Eye (tissue), 1 donor: ENCODE measurements around the gene DGLUCY.
"Not testable (repeated sequence)": the region's sequence is repeated elsewhere in the genome, so short reads cannot be mapped to it uniquely, and the experiment has no call there.

Experiments used
- DNase-seq: peaks from one replicate; pipeline ENCODE4 v3.0.0-alpha.2; 2015

DGLUCY gene

GRCh38 chr14:91215381-91215780, 101.5 kb downstream of the DGLUCY start:
- DNase-seq = no peak

- no peak for DNase-seq
These were observed 102.9 kb downstream of the DGLUCY start for GRCh38 chr14:91216731-91217226.

GRCh38 chr14:91218014-91218413, 104.1 kb downstream of the DGLUCY start:
- DNase-seq = no peak

DNA sequence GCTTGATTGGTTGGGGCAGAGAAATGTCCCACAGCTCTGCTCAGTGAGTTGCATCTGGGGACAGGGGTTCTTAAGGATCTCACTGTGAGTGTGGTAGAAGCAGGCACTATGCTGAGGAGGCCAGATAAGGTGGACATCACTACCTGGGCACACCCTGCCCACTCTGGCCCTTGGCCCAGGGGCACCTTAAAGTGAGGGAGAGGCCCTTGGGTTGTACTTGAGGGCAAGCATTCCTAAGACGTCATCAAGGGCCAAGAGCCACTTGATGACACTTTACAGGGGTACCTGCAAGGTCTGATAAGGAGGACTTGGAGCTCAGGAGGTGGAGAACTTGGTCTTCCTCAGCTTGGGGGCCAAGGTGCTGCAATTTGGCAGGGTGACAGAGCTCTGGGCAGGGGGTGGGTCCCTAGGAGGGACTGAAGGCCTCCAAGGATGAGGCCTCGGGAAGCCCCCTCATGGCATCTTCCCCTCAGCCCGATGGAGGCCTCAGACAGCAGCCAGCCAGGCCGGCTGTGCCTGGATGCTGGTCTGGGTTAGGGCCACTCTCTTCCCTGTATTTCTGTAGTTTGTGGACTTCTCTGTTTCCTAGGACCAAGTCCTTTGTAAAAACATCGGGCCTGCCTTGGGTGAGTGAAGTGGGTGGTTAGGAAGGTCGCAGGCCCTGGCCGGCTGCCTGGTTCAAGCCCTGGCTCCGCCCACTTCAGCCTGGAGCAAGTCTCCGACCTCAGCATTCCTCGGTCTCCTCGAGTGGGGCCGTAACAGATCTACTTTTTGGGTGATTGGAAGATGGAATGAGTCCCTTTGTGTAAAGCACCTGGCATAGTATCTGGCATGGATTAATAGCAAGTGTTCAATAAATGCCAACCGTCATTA, 105.9 kb downstream of the DGLUCY start:
- no peak for DNase-seq

GRCh38 chr14:91220581-91221000, 106.7 kb downstream of the DGLUCY start:
- no peak for DNase-seq

- no peak for DNase-seq
These were observed 107.4 kb downstream of the DGLUCY start for GRCh38 chr14:91221270-91221669.

GRCh38 chr14:91223028-91223783, 109.3 kb downstream of the DGLUCY start:
- no peak for DNase-seq

- DNase-seq = no peak
These were observed 111.2 kb downstream of the DGLUCY start for GRCh38 chr14:91225025-91225424.

GRCh38 chr14:91226360-91226759, 112.5 kb downstream of the DGLUCY start:
- DNase-seq = not testable (repeated sequence)

GRCh38 chr14:91227183-91227628, 113.3 kb downstream of the DGLUCY start:
- no peak for DNase-seq

DNA sequence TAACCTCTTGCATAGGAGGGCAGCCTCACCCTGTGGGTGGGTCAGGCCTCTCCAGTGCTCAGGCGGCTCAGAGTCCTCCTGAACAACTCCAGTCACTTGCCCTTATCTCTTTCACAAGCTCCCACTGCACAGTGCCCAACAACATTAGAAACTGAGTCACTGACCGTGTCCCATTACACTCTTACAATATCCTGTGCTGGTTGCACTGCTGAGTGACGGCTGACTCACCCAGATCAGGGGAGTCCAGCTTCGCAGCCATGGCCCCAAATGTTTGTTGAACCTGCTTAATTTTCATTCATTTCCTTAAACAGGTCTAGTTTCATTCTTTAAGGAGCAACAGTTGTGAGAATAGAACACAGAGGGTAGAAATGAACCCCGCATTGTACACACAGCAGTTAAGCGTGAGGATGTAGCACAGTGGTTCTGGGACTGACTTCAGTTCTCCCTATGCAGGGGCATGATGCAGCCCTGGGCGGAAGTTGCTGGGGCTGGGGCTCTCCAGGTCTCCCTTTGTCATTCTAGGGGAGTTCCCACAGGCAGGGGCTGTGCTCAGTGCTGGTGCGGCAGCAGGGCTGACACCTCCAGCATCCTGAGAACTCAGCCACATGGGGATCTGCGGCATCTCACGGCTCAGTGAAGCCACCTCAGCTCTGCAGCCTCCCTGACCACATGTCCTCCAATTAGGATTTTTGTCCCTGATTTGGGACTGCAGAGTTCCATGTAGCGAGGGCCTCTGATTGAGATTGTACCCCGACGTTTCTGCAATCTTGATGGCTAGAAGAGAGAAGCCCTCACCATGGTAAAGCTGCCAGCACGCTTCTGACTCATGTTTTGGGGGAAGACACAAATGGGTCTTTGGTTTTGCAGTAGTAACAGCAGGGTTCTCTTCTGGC, 114.5 kb downstream of the DGLUCY start:
- peak; percentile 14 for DNase-seq

- DNase-seq = no peak
These were observed 115.1 kb downstream of the DGLUCY start for GRCh38 chr14:91229005-91229382.

DNA sequence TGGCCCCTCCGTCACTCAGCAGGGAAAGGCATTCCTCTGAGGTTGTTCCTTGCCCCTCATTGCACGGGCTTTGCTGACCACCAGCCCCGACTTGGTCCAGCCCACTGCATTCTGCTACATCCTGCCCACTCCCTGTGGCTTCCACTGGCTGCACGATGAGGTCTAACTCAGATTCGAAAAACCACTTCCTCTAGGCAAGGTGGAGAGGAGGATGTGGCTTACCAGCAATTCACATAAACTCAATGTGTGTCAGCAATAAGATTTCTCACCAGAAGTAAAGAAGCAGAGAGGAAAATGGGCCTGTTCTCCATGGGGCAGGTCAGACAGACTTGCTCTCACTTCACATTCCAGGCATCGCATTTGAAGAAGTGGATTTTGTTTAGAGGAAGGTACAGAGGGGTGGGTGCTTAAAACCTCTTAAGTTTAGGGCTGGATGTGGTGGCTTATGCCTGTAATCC, 115.9 kb downstream of the DGLUCY start:
- no peak for DNase-seq

GRCh38 chr14:91230397-91231035, 116.6 kb downstream of the DGLUCY start:
- no peak for DNase-seq

DNA sequence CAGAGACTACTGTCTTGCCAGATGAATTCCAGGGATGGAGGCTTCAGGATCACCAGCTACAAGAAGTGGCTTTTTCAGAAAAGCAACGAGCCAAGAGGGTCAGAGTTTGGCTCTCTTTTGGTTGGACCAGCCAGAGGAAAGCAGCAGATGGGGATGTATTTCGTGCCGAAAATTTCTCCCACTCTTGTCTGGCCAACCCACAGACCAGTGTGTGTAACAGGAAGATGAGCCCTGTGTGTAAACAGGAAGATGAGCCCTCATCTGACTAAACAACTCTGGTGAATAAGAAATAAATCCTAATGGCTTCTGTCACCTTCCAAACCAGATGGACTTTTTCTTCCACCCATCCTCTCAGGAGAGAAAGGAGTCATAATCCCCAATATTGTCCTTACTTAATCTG, 117.6 kb downstream of the DGLUCY start:
- no peak for DNase-seq

DNA sequence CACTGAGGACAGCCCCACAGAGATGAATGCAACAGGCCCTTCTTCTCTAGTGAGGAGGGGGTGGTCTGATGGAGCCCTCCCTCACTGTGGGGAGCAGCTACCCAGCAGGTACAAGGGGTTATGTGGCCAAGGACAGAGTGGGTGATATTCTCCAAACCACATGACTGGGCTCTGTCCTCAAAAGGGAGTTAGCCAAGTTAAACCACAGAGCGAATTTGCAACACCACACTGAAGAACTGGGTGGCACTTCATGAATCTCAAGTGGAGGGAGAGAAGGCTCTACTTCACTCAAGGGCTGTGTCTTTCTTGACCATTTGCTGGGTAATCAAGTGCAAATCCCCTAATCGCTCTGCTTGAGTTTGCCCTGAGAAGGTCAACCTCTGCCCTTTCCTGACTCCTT, 118.2 kb downstream of the DGLUCY start:
- DNase-seq = no peak

DNA sequence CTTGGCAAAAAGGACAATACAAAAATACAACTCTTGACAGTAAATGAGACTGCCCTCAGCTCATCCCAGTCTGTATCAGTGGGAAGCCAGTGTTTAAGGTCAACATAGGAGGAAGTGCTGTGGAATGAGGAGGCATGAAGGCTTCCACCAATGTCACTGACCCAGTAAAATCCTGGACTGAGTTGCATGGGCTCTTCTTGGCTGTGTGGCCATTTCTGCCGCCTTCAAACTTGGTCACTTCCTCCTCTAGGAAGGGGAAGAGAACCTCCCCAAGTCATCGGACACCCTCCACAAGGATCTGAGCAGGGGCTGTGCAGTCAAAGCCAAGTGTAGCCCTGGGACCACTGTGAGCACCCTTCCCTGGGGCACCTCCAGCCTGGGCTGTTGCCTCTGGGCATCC, 118.7 kb downstream of the DGLUCY start:
- DNase-seq = no peak

DNA sequence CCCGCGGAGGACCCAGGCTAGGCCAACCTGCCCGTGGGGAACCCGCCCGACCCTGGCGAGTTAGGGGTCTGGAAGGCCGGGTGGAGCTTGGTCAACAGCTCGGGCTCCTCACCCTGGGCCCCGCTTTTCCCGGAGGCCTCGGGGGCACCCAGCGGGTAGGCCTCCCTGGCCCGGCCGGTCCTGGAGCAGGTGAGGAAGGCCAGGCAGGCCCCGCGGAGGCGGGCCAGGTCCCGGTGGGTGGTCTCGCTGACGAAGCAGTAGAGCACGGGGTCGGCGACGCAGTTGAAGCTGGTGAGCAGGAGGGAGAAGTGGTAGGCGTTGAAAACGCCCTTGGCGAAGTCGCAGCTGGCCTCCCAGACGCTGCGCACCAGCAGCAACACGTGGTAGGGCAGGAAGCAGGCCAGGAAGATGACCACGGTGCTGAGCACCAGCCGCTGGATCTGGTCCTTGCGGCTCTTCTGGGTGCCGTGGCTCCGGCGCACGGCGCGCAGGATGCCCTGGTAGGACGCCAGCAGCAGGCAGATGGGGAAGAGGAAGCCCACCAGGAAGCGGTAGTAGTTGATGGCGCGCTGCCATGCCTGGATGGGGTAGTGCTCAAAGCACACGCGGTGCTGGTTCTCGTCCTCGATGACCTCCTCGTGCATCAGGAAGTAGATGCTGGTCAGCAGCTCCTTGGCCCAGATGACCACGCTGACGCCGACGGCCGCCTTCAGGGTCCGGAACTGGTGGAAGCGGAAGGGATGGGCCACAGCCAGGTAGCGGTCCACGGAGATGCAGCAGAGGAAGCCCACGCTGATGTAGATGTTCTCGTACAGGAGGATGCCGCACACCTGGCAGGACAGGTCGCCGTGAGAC, 120.3 kb downstream of the DGLUCY start:
- DNase-seq = no peak

GRCh38 chr14:91234791-91235114, 120.9 kb downstream of the DGLUCY start:
- no peak for DNase-seq

GRCh38 chr14:91235841-91236240, 122.0 kb downstream of the DGLUCY start:
- DNase-seq = no peak

- no peak for DNase-seq
These were observed 123.3 kb downstream of the DGLUCY start for GRCh38 chr14:91237219-91237618.
